AG09309 (cell line): ENCODE results near the gene ACTMAP.
A peak's percentile ranks its signal among the peaks of the same experiment; 100 is the strongest.

Experiments
- DNase-seq: peaks from one replicate; pipeline ENCODE4 v3.0.0-alpha.2; 2010; ENCODE audit warnings: low read depth
- H3K4me3 ChIP-seq: 2 replicates; pipeline ENCODE4 v1.5.1; 2011; ENCODE audit warnings: mild to moderate bottlenecking, low read depth, low read length, moderate library complexity; ENCODE audit not compliant: control insufficient read depth
- CTCF ChIP-seq: IDR thresholded peaks from 2 replicates; pipeline ENCODE4 v1.5.1; 2011; ENCODE audit warnings: mild to moderate bottlenecking, low read depth, low read length, inconsistent platforms; ENCODE audit not compliant: insufficient read depth, control insufficient read depth; ENCODE audit errors: missing control alignments

ACTMAP gene

GRCh38 chr19:40695881-40696280, 54.4 kb downstream of the ACTMAP start:
- DNase-seq = no peak
- no peak for TF ChIP-seq CTCF
- no peak overlapping the region for H3K4me3 ChIP-seq

- no peak for TF ChIP-seq CTCF
- no peak overlapping the region for H3K4me3 ChIP-seq
- DNase-seq = no peak
Measured at GRCh38 chr19:40693896-40694295, 56.4 kb downstream of the ACTMAP start.

- TF ChIP-seq CTCF = no peak
- no peak overlapping the region for H3K4me3 ChIP-seq
- DNase-seq = no peak
Measured at GRCh38 chr19:40693150-40693788, 57.0 kb downstream of the ACTMAP start.

- no peak for DNase-seq
- no peak overlapping the region for H3K4me3 ChIP-seq
- TF ChIP-seq CTCF = no peak
Measured at GRCh38 chr19:40692212-40692551, 58.1 kb downstream of the ACTMAP start.

- TF ChIP-seq CTCF = no peak
- DNase-seq = no peak
- H3K4me3 ChIP-seq = peak overlapping the region; percentile 61
Measured at GRCh38 chr19:40691421-40692211, 58.7 kb downstream of the ACTMAP start.
